Measurements from ENCODE around the gene CSRP3.

Gene CSRP3

DNA sequence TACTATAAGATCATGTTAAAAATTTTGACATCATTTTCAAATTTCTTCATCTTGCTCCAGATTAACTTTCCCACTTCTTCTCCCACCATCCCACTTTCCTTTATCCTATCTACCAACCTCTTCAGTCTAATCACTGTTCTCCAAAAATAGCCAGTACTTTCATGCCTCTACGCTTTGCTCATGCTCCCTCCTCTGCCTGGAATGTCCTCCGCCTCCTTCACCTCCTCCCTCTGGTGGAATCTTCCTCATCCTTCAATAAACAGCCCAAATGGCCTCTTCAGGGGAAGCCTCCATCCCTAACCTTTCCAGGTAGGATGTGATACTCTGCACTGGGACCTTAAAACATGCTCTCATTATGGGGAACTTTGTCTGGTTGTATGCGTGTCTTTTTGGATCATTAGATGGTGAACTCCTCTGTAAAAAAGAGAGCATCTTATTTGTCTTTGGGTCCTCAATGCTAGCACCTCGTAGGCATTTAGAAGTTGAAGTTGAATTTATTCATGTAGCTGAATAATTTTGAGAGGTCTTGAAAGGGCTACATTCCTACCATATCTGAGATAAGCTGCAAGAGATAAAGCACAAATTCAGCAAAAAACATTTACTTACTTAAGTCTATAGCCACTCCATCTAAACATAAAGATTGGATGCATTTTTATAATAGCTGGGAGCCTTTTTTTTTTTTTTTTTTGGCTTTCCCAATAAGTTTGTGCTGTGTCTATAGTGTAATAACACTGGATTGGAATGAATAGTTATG, 8.0 kb upstream of the CSRP3 start:
- POLR2A ChIA-PET, result no interaction called here
- Histone ChIP-seq H3K4me3 (ENCODE audit: control insufficient read depth in 1 of 7, extremely low read depth in 1 of 7, insufficient read depth in 4 of 7, low read depth in 2 of 7, low read length in 6 of 7) (no peak overlapping the region), H3K27ac (ENCODE audit: insufficient read depth in 1 of 2, low read depth in 1 of 2, low read length in 2 of 2, poor library complexity in 1 of 2, severe bottlenecking in 2 of 2) (no peak overlapping the region), H3K9me3 (ENCODE audit: control extremely low read depth in 1 of 5, control insufficient read depth in 4 of 5, insufficient read depth in 2 of 5, low read depth in 1 of 5, low read length in 4 of 5) (no peaks in the 10 kb centered on the region), H3K36me3 (ENCODE audit: control insufficient read depth in 4 of 4, insufficient read depth in 4 of 4, low read length in 3 of 4) (no peaks in the 10 kb centered on the region), H3K27me3 (replicated peaks in 2 of 5; ENCODE audit: control insufficient read depth in 4 of 5, insufficient read depth in 5 of 5, low read length in 4 of 5) (peaks cover 0 to 9% (median 0%) of the 10 kb centered on the region in 5 experiments), H3K4me1 (ENCODE audit: control extremely low read depth in 1 of 4, control insufficient read depth in 4 of 4, insufficient read depth in 4 of 4, low read length in 3 of 4) (peaks cover 0 to 2% (median 0%) of the 10 kb centered on the region in 4 experiments)
- DNase-seq, result no peak
- 100% methylated on average over 3 of the region's 4 CpGs for WGBS (ENCODE audit: insufficient coverage)
- CTCF ChIA-PET, result no interaction called here

DNA sequence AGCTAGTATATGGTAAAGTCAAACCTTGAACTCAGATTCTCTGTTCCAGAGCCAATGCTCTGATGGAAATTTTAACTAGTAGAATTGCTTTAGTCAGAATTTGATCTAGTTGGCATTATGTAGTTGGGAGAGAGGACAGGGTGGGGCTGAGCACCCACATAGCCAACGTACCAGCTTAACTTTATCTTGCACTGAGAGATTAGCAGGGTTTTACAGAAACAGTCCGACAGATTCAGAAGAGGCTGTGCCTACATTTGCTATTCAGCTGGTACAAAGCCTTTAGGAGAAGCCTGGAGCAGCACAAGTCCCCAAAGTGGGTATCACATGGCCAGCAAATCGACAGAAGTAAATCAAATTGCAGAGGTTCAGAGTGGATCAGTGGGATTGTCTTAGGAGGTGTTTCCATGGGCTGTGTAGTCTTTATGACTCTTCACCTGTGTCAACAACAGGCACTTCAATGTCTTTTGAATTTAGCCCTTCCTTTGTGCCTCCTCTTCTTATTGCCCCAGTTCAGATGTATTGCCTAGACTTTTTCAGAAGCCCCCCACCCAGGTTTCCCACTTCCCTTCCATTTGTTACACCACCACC, 7.3 kb upstream of the CSRP3 start:
- no peaks in the 10 kb centered on the region for H3K36me3 ChIP-seq (ENCODE audit: control insufficient read depth in 4 of 4, insufficient read depth in 4 of 4, low read length in 3 of 4)
- H3K9me3 ChIP-seq (ENCODE audit: control extremely low read depth in 1 of 5, control insufficient read depth in 4 of 5, insufficient read depth in 2 of 5, low read depth in 1 of 5, low read length in 4 of 5), result no peaks in the 10 kb centered on the region
- no peak overlapping the region for H3K4me3 ChIP-seq (ENCODE audit: control insufficient read depth in 1 of 7, extremely low read depth in 1 of 7, insufficient read depth in 4 of 7, low read depth in 2 of 7, low read length in 6 of 7)
- H3K27me3 ChIP-seq (replicated peaks in 2 of 5; ENCODE audit: control insufficient read depth in 4 of 5, insufficient read depth in 5 of 5, low read length in 4 of 5), result peaks cover 0 to 7% (median 0%) of the 10 kb centered on the region in 5 experiments
- CTCF ChIA-PET, result no interaction called here
- 94% methylated on average over 3 of the region's 3 CpGs for WGBS (ENCODE audit: insufficient coverage)
- H3K27ac ChIP-seq (ENCODE audit: insufficient read depth in 1 of 2, low read depth in 1 of 2, low read length in 2 of 2, poor library complexity in 1 of 2, severe bottlenecking in 2 of 2), result no peak overlapping the region
- no peak for DNase-seq
- POLR2A ChIA-PET, result no interaction called here
- H3K4me1 ChIP-seq (ENCODE audit: control extremely low read depth in 1 of 4, control insufficient read depth in 4 of 4, insufficient read depth in 4 of 4, low read length in 3 of 4), result peaks cover 0 to 2% (median 0%) of the 10 kb centered on the region in 4 experiments

DNA sequence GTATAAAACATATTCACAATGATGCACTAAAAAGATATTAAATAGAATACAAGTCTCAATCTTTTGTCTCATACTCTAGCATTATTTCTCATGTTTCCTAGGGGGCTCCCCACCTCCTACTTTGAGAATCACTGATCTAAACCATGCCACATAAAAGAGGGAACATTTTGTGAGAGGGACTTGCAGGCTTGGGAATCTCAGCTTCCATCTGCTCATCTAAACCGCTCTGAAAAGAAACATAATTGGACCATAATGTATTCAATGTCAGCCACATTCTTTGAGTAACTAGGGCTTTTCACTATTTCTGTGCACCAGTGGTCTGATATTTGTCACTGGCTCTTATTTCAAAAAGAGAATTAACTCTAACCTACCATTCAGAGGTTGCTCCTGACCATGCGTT, 6.4 kb upstream of the CSRP3 start:
- no peak overlapping the region for H3K4me3 ChIP-seq (ENCODE audit: control insufficient read depth in 1 of 7, extremely low read depth in 1 of 7, insufficient read depth in 4 of 7, low read depth in 2 of 7, low read length in 6 of 7)
- no peaks in the 10 kb centered on the region for H3K36me3 ChIP-seq (ENCODE audit: control insufficient read depth in 4 of 4, insufficient read depth in 4 of 4, low read length in 3 of 4)
- WGBS (ENCODE audit: insufficient coverage), result 100% methylated on average over 2 of the region's 2 CpGs
- no peak overlapping the region for H3K27ac ChIP-seq (ENCODE audit: insufficient read depth in 1 of 2, low read depth in 1 of 2, low read length in 2 of 2, poor library complexity in 1 of 2, severe bottlenecking in 2 of 2)
- no peak for DNase-seq
- H3K9me3 ChIP-seq (ENCODE audit: control extremely low read depth in 1 of 5, control insufficient read depth in 4 of 5, insufficient read depth in 2 of 5, low read depth in 1 of 5, low read length in 4 of 5), result no peaks in the 10 kb centered on the region
- H3K27me3 ChIP-seq (replicated peaks in 2 of 5; ENCODE audit: control insufficient read depth in 4 of 5, insufficient read depth in 5 of 5, low read length in 4 of 5), result peaks cover 0 to 1% (median 0%) of the 10 kb centered on the region in 5 experiments
- CTCF ChIA-PET, result no interaction called here
- peaks cover 0 to 2% (median 0%) of the 10 kb centered on the region in 4 experiments for H3K4me1 ChIP-seq (ENCODE audit: control extremely low read depth in 1 of 4, control insufficient read depth in 4 of 4, insufficient read depth in 4 of 4, low read length in 3 of 4)
- POLR2A ChIA-PET, result no interaction called here

GRCh38 chr11:19204836-19205235, 3.1 kb upstream of the CSRP3 start:
- no peak for DNase-seq
- no peak overlapping the region for H3K4me3 ChIP-seq (ENCODE audit: control insufficient read depth in 1 of 7, extremely low read depth in 1 of 7, insufficient read depth in 4 of 7, low read depth in 2 of 7, low read length in 6 of 7)
- ChIA-PET POLR2A (no interaction called here), CTCF (no interaction called here)
- peaks cover 9 to 26% (median 20%) of the 10 kb centered on the region in 4 experiments for H3K4me1 ChIP-seq (ENCODE audit: control extremely low read depth in 1 of 4, control insufficient read depth in 4 of 4, insufficient read depth in 4 of 4, low read length in 3 of 4)
- no peak overlapping the region for H3K27ac ChIP-seq (ENCODE audit: insufficient read depth in 1 of 2, low read depth in 1 of 2, low read length in 2 of 2, poor library complexity in 1 of 2, severe bottlenecking in 2 of 2)
- WGBS (ENCODE audit: insufficient coverage), result no CpG with 5 or more reads among the region's 5 CpGs
- H3K9me3 ChIP-seq (ENCODE audit: control extremely low read depth in 1 of 5, control insufficient read depth in 4 of 5, insufficient read depth in 2 of 5, low read depth in 1 of 5, low read length in 4 of 5), result no peaks in the 10 kb centered on the region
- H3K27me3 ChIP-seq (replicated peaks in 2 of 5; ENCODE audit: control insufficient read depth in 4 of 5, insufficient read depth in 5 of 5, low read length in 4 of 5), result no peaks in the 10 kb centered on the region
- H3K36me3 ChIP-seq (ENCODE audit: control insufficient read depth in 4 of 4, insufficient read depth in 4 of 4, low read length in 3 of 4), result no peaks in the 10 kb centered on the region

GRCh38 chr11:19200410-19201201, 1.2 kb downstream of the CSRP3 start:
- Histone ChIP-seq H3K27ac (ENCODE audit: insufficient read depth in 1 of 2, low read depth in 1 of 2, low read length in 2 of 2, poor library complexity in 1 of 2, severe bottlenecking in 2 of 2) (peak overlapping the region in 1 of 2 experiments; percentile 72), H3K36me3 (ENCODE audit: control insufficient read depth in 4 of 4, insufficient read depth in 4 of 4, low read length in 3 of 4) (no peaks in the 10 kb centered on the region), H3K9me3 (ENCODE audit: control extremely low read depth in 1 of 5, control insufficient read depth in 4 of 5, insufficient read depth in 2 of 5, low read depth in 1 of 5, low read length in 4 of 5) (no peaks in the 10 kb centered on the region), H3K27me3 (replicated peaks in 2 of 5; ENCODE audit: control insufficient read depth in 4 of 5, insufficient read depth in 5 of 5, low read length in 4 of 5) (no peaks in the 10 kb centered on the region), H3K4me3 (ENCODE audit: control insufficient read depth in 1 of 7, extremely low read depth in 1 of 7, insufficient read depth in 4 of 7, low read depth in 2 of 7, low read length in 6 of 7) (peak overlapping the region in 3 of 7 experiments; percentile 21 to 59 (median 42)), H3K4me1 (ENCODE audit: control extremely low read depth in 1 of 4, control insufficient read depth in 4 of 4, insufficient read depth in 4 of 4, low read length in 3 of 4) (peaks cover 12 to 42% (median 32%) of the 10 kb centered on the region in 4 experiments)
- 12% methylated on average over 6 of the region's 6 CpGs for WGBS (ENCODE audit: insufficient coverage)
- DNase-seq, result peak; percentile 36 to 84 (median 76)
- ChIA-PET CTCF (interaction anchor here (1.0 to 2.4 kb wide), 4 partner anchors 14 to 127 kb away, joined by 3 to 8 read pairs (median 3); no protein-coding TSS in a partner anchor), POLR2A (no interaction called here)

DNA sequence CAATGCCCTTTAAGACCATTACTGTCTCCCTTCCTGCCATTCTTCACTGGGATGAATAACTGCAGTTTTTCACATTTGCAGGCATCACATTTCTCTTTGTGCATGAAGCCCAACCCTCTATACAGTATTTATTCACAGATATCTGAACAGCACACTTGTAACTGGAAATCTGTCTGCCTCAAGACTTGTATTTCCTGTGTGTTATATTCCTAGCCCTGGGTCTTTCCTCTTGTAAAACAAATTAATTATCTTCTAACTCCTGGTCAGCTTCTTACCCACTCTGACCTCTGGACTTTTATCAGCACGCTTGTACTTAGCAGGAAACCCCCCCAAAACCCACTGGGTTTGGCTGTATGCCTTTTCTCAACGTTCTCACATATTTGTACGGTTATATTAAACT, 2.0 kb downstream of the CSRP3 start:
- 0% methylated on average over 1 of the region's 3 CpGs for WGBS (ENCODE audit: insufficient coverage)
- no peaks in the 10 kb centered on the region for H3K36me3 ChIP-seq (ENCODE audit: control insufficient read depth in 4 of 4, insufficient read depth in 4 of 4, low read length in 3 of 4)
- H3K27ac ChIP-seq (ENCODE audit: insufficient read depth in 1 of 2, low read depth in 1 of 2, low read length in 2 of 2, poor library complexity in 1 of 2, severe bottlenecking in 2 of 2), result peak overlapping the region in 1 of 2 experiments; percentile 72
- no peaks in the 10 kb centered on the region for H3K27me3 ChIP-seq (replicated peaks in 2 of 5; ENCODE audit: control insufficient read depth in 4 of 5, insufficient read depth in 5 of 5, low read length in 4 of 5)
- DNase-seq, result peak; percentile 22 to 59 (median 45)
- POLR2A ChIA-PET, result no interaction called here
- H3K9me3 ChIP-seq (ENCODE audit: control extremely low read depth in 1 of 5, control insufficient read depth in 4 of 5, insufficient read depth in 2 of 5, low read depth in 1 of 5, low read length in 4 of 5), result no peaks in the 10 kb centered on the region
- CTCF ChIA-PET, result interaction anchor here (0.7 to 1.6 kb wide), 5 partner anchors 17 to 126 kb away, joined by 3 read pairs; no protein-coding TSS in a partner anchor
- H3K4me3 ChIP-seq (ENCODE audit: control insufficient read depth in 1 of 7, extremely low read depth in 1 of 7, insufficient read depth in 4 of 7, low read depth in 2 of 7, low read length in 6 of 7), result peak overlapping the region in 2 of 7 experiments; percentile 42 to 59
- peaks cover 12 to 42% (median 32%) of the 10 kb centered on the region in 4 experiments for H3K4me1 ChIP-seq (ENCODE audit: control extremely low read depth in 1 of 4, control insufficient read depth in 4 of 4, insufficient read depth in 4 of 4, low read length in 3 of 4)
